Fibroblast of lung (primary cell): ENCODE results near the gene C20orf204.

Experiments
- CTCF ChIP-seq, 2 donors: IDR thresholded peaks in 1 of 2; conservative IDR thresholded peaks in 1 of 2; 1 replicate in 1 of 2; 2 replicates in 1 of 2; pipeline ENCODE4 v1.5.1; 2011 to 2012; ENCODE audit warnings: low read length in 2 of 2, control low read depth in 1 of 2, inconsistent platforms in 1 of 2, low read depth in 1 of 2, mild to moderate bottlenecking in 1 of 2
- EZH2 ChIP-seq: IDR thresholded peaks from 2 replicates; pipeline ENCODE4 v1.5.1; 2012; ENCODE audit warnings: low read length, control low read depth, mild to moderate bottlenecking; ENCODE audit errors: missing control alignments

GRCh38 chr20:64049060-64049877, 13.3 kb downstream of the C20orf204 start, which contains the start of gene SOX18:
- no peak for TF ChIP-seq CTCF (conservative IDR thresholded peaks at IDR 0.05 in 1 of 2, IDR thresholded peaks at IDR 0.05 in 1 of 2; ENCODE audit: low read depth in 1 of 2, low read length in 2 of 2)
- peak; percentile 14 for TF ChIP-seq EZH2
